Ishikawa (cell line): ENCODE measurements around the gene ZSCAN5C.

Source experiments
- CEBPB ChIP-seq: IDR thresholded peaks from 2 replicates; pipeline ENCODE4 v1.6.1; 2012
- CREB1 ChIP-seq: IDR thresholded peaks from 2 replicates; pipeline ENCODE4 v1.6.1; 2012; ENCODE audit warnings: low read depth
- EGR1 ChIP-seq: IDR thresholded peaks from 2 replicates; pipeline ENCODE4 v1.6.1; 2012
- EP300 ChIP-seq: IDR thresholded peaks from 2 replicates; pipeline ENCODE4 v1.6.1; 2012; ENCODE audit warnings: borderline replicate concordance
- FOXM1 ChIP-seq: IDR thresholded peaks from 2 replicates; pipeline ENCODE4 v1.6.1; 2012; ENCODE audit warnings: low read depth, borderline replicate concordance
- NFIC ChIP-seq: IDR thresholded peaks from 2 replicates; pipeline ENCODE4 v1.6.1; 2012
- RAD21 ChIP-seq: IDR thresholded peaks from 2 replicates; pipeline ENCODE4 v1.6.1; 2012; ENCODE audit warnings: low read depth
- TAF1 ChIP-seq: IDR thresholded peaks from 2 replicates; pipeline ENCODE4 v1.6.1; 2012; ENCODE audit warnings: low read depth, mild to moderate bottlenecking
- TCF12 ChIP-seq: IDR thresholded peaks from 2 replicates; pipeline ENCODE4 v1.6.1; 2012; ENCODE audit warnings: low read depth
- TEAD4 ChIP-seq: IDR thresholded peaks from 2 replicates; pipeline ENCODE4 v1.6.1; 2012
- YY1 ChIP-seq: IDR thresholded peaks from 2 replicates; pipeline ENCODE4 v1.6.1; 2012; ENCODE audit warnings: low read depth
- ZBTB7A ChIP-seq: IDR thresholded peaks from 2 replicates; pipeline ENCODE4 v1.6.1; 2012; ENCODE audit warnings: low read depth
- TF ChIP-seq, protein P1 (sequence below): IDR thresholded peaks from 2 replicates; pipeline ENCODE4 v1.6.1; 2012
- TF ChIP-seq, protein P2 (sequence below): IDR thresholded peaks from 2 replicates; pipeline ENCODE4 v1.6.1; 2012; ENCODE audit warnings: low read depth, mild to moderate bottlenecking
- TF ChIP-seq, protein P3 (sequence below): IDR thresholded peaks from 2 replicates; pipeline ENCODE4 v1.6.1; 2012

ZSCAN5C gene

DNA sequence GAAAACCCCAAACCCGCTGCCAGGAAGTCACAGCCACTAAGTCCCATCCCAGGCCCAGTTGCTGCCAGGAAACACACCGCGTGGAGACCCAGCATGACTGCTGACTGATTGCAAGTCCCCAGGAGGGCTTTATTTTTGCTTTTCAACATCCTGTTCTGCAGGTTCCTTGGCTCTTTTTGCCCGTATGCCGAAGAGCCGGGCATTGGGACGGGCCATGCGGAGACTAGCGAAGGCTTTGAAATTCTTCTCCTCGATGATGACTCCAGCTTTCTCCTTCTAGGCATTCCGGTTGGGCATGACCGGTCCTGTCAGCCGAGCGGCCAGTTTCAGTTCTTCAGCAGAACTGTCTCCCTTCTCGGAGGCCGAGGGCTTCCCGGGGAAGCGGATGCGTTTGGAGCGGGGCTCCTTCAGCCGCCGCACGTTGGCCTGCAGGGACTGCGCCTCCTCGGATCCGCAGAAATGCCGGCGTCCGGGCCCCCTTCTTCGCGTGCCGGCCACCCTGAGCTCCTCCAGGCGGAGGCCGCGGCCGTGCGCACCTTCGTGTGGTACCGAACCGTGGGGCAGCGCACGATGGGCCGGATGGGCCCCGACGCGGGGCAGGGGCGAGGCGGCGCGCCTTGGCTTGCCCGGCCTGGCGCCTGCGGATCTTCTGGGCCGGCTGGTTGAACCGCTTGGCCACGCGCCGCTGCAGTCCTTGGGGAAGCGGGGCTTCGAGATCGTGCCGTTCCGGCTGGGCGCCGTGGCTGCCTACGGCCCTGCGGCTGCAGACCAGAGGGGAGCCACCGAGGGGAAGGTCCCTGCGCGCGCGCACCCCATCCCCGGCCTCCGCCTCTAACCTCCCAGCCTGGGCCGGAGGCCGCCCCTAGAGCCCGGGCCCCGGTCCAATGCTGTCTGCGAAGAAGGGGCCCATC is 15.2 kb downstream of the ZSCAN5C start:
- TF ChIP-seq RAD21: no peak
- TF ChIP-seq EGR1: no peak
- no peak for TF ChIP-seq EP300
- no peak for TF ChIP-seq TCF12
- TF ChIP-seq YY1: no peak
- TF ChIP-seq CREB1: no peak
- no peak for TF ChIP-seq NFIC
- TF ChIP-seq, protein P1, sequence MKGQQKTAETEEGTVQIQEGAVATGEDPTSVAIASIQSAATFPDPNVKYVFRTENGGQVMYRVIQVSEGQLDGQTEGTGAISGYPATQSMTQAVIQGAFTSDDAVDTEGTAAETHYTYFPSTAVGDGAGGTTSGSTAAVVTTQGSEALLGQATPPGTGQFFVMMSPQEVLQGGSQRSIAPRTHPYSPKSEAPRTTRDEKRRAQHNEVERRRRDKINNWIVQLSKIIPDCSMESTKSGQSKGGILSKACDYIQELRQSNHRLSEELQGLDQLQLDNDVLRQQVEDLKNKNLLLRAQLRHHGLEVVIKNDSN: no peak
- TF ChIP-seq CEBPB: no peak
- TF ChIP-seq, protein P2, sequence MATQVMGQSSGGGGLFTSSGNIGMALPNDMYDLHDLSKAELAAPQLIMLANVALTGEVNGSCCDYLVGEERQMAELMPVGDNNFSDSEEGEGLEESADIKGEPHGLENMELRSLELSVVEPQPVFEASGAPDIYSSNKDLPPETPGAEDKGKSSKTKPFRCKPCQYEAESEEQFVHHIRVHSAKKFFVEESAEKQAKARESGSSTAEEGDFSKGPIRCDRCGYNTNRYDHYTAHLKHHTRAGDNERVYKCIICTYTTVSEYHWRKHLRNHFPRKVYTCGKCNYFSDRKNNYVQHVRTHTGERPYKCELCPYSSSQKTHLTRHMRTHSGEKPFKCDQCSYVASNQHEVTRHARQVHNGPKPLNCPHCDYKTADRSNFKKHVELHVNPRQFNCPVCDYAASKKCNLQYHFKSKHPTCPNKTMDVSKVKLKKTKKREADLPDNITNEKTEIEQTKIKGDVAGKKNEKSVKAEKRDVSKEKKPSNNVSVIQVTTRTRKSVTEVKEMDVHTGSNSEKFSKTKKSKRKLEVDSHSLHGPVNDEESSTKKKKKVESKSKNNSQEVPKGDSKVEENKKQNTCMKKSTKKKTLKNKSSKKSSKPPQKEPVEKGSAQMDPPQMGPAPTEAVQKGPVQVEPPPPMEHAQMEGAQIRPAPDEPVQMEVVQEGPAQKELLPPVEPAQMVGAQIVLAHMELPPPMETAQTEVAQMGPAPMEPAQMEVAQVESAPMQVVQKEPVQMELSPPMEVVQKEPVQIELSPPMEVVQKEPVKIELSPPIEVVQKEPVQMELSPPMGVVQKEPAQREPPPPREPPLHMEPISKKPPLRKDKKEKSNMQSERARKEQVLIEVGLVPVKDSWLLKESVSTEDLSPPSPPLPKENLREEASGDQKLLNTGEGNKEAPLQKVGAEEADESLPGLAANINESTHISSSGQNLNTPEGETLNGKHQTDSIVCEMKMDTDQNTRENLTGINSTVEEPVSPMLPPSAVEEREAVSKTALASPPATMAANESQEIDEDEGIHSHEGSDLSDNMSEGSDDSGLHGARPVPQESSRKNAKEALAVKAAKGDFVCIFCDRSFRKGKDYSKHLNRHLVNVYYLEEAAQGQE: no peak
- TF ChIP-seq, protein P3, sequence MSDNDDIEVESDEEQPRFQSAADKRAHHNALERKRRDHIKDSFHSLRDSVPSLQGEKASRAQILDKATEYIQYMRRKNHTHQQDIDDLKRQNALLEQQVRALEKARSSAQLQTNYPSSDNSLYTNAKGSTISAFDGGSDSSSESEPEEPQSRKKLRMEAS: no peak
- TF ChIP-seq ZBTB7A: no peak

DNA sequence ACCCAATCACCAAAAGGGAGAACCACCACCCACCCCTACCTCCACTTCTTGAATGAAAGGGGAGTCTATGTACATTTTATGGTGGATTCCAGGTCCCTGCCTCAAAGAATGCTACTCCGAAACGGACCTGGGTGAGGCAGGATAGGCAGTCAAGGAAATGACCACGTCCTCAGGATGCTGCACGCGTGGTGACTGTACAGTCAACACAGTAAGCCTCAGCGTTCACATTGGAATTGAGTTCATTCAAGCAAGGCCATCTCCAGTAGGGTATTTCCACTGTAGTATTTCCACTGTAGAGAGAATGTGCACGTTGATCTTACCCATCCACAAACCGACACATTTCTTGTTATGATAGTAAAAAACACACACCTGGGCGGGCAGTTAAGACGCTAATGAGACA is 16.9 kb downstream of the ZSCAN5C start:
- TF ChIP-seq, protein P1: no peak
- TF ChIP-seq RAD21 (no peak), FOXM1 (no peak), TEAD4 (no peak), CREB1 (no peak)
- TF ChIP-seq, protein P3: no peak

DNA sequence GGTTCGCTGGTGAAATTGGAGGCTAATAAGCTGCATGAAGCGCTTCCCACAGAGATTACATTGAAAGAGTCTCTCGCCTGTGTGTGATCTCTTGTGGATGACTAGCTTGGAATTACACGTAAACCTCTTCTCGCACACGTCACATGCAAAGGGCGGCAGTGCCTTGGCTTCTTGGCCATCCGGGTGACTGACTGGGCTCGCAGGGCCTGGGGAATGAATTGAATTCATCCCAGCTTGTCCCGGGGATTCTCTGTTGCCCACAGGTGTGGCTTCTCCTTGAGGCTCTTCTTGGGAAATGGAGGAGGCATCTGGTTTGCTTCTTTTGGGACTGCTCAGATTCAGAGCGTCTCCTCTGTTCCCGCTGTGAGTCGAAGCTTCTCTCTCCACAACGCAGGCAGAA is 19.8 kb downstream of the ZSCAN5C start:
- TF ChIP-seq, protein P1: no peak
- TF ChIP-seq TEAD4: no peak

DNA sequence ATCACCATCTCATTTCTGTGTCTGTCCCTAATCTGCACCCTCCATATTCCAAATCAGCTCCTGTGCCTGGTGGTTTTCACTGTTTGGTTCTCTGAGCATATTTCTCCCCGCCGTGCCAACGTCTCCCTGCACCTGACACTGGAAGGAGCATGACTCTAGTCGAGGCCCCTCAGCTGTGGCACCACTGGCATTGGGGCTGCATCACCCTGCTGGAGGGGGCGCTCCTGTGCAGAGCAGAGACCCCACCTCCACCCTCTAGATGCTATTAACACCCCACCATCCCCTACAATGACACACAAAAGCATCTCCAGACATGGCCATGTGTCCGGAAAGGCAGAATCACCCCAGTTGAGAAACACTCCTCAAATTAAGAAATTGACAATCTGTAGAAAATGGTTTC is 20.8 kb downstream of the ZSCAN5C start:
- no peak for TF ChIP-seq CREB1
- no peak for TF ChIP-seq CEBPB
- TF ChIP-seq TAF1: no peak
- no peak for TF ChIP-seq FOXM1
- TF ChIP-seq, protein P2: no peak
- no peak for TF ChIP-seq EP300
- no peak for TF ChIP-seq ZBTB7A
- TF ChIP-seq NFIC: no peak
- no peak for TF ChIP-seq TEAD4
- no peak for TF ChIP-seq YY1
- no peak for TF ChIP-seq EGR1
- no peak for TF ChIP-seq RAD21
- TF ChIP-seq, protein P1: no peak
- TF ChIP-seq, protein P3: no peak
- no peak for TF ChIP-seq TCF12

DNA sequence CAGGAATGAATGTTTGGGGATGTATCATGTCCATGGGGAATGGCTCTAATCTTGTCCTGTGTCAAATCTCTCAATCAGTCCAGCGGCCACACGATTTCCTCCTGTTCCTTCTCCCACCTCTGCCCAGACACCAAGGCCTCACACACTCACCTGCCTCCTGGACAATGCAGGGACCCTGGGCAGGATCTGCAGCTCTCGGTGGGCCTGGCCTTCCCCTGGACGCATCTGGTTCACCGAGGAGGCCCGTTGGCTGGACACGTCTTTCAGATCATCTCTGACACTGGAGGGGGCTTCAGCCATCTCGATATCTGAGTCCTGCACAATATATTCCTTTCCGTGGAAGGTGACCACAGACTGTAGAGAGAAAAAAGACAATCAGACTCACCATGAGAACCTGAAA is 21.4 kb downstream of the ZSCAN5C start:
- TF ChIP-seq TAF1 (no peak), YY1 (no peak), EGR1 (no peak)
- TF ChIP-seq, protein P1: no peak
